IPS-15b (cell line): ENCODE data around the gene OR13C2.
"Not testable (repeated sequence)": the region's sequence is repeated elsewhere in the genome, so short reads cannot be mapped to it uniquely, and the experiment has no call there.

ENCODE experiments used
- H3K27me3 ChIP-seq: one replicate; pipeline ENCODE4 v1.6.1; 2013; ENCODE audit warnings: low read length; ENCODE audit not compliant: control insufficient read depth, insufficient read depth
- H3K36me3 ChIP-seq: one replicate; pipeline ENCODE4 v1.6.1; 2013; ENCODE audit warnings: low read length; ENCODE audit not compliant: control insufficient read depth, insufficient read depth
- H3K4me1 ChIP-seq: one replicate; pipeline ENCODE4 v1.6.1; 2013; ENCODE audit warnings: mild to moderate bottlenecking, low read length; ENCODE audit not compliant: control insufficient read depth, insufficient read depth
- H3K4me3 ChIP-seq: one replicate; pipeline ENCODE4 v1.5.1; 2013; ENCODE audit warnings: low read depth, low read length
- H3K9ac ChIP-seq: one replicate; pipeline ENCODE4 v1.6.1; 2013; ENCODE audit warnings: low read depth, mild to moderate bottlenecking, low read length
- H3K9me3 ChIP-seq: one replicate; pipeline ENCODE4 v1.6.1; 2013; ENCODE audit warnings: mild to moderate bottlenecking, low read length; ENCODE audit not compliant: control insufficient read depth, insufficient read depth

Gene OR13C2

GRCh38 chr9:104605527-104605926 lies at the start of gene OR13C2:
Gene OR13C2 (minus strand): TSS chr9:104605627. CDS start chr9:104605627, 0 bp downstream.
- not testable (repeated sequence) for H3K9me3 ChIP-seq, H3K4me3 ChIP-seq, H3K4me1 ChIP-seq, H3K27me3 ChIP-seq, H3K9ac ChIP-seq, H3K36me3 ChIP-seq

GRCh38 chr9:104635456-104635855 lies 30.0 kb upstream of the OR13C2 start:
- Histone ChIP-seq H3K4me1 (no peaks in the 10 kb centered on the region), H3K27me3 (no peaks in the 10 kb centered on the region), H3K9me3 (no peaks in the 10 kb centered on the region), H3K36me3 (no peaks in the 10 kb centered on the region), H3K9ac (no peak overlapping the region), H3K4me3 (no peak overlapping the region)

- Histone ChIP-seq H3K4me3 (no peak overlapping the region), H3K4me1 (no peaks in the 10 kb centered on the region), H3K9ac (no peak overlapping the region), H3K9me3 (no peaks in the 10 kb centered on the region), H3K27me3 (no peaks in the 10 kb centered on the region), H3K36me3 (no peaks in the 10 kb centered on the region)
Observed at GRCh38 chr9:104633976-104634520, 28.6 kb upstream of the OR13C2 start.

GRCh38 chr9:104625964-104626363 lies 20.5 kb upstream of the OR13C2 start:
- not testable (repeated sequence) for H3K9ac ChIP-seq, H3K4me3 ChIP-seq, H3K4me1 ChIP-seq, H3K36me3 ChIP-seq, H3K27me3 ChIP-seq, H3K9me3 ChIP-seq

- H3K27me3 ChIP-seq = no peaks in the 10 kb centered on the region
- no peak within 1 kb of the TSS for H3K4me3 ChIP-seq
- no peaks in the 10 kb centered on the region for H3K36me3 ChIP-seq
- no peak within 1 kb of the TSS for H3K9ac ChIP-seq
- no peaks in the 10 kb centered on the region for H3K4me1 ChIP-seq
- H3K9me3 ChIP-seq = no peaks in the 10 kb centered on the region
Observed at GRCh38 chr9:104618104-104618503, 12.7 kb upstream of the OR13C2 start, which contains the start of gene OR13C9. Gene OR13C9 (minus strand): TSS chr9:104618204. CDS start chr9:104618204, 0 bp downstream.

GRCh38 chr9:104617418-104617817 lies 12.0 kb upstream of the OR13C2 start:
- Histone ChIP-seq H3K4me1 (no peaks in the 10 kb centered on the region), H3K27me3 (no peaks in the 10 kb centered on the region), H3K9me3 (no peaks in the 10 kb centered on the region)

GRCh38 chr9:104611213-104611612 lies 5.8 kb upstream of the OR13C2 start:
- Histone ChIP-seq H3K9me3 (no peaks in the 10 kb centered on the region), H3K9ac (no peak overlapping the region), H3K36me3 (no peaks in the 10 kb centered on the region), H3K4me1 (no peaks in the 10 kb centered on the region), H3K27me3 (no peaks in the 10 kb centered on the region), H3K4me3 (no peak overlapping the region)

More at GRCh38 chr9:104617418-104617817, 12.0 kb upstream of the OR13C2 start:
- H3K9ac ChIP-seq = no peak overlapping the region
- no peaks in the 10 kb centered on the region for H3K36me3 ChIP-seq
- no peak overlapping the region for H3K4me3 ChIP-seq

GRCh38 chr9:104608336-104608735 lies 2.9 kb upstream of the OR13C2 start:
- no peaks in the 10 kb centered on the region for H3K9me3 ChIP-seq
- no peak overlapping the region for H3K9ac ChIP-seq
- H3K4me3 ChIP-seq = no peak overlapping the region
- no peaks in the 10 kb centered on the region for H3K36me3 ChIP-seq
- H3K4me1 ChIP-seq = no peaks in the 10 kb centered on the region
- no peaks in the 10 kb centered on the region for H3K27me3 ChIP-seq

GRCh38 chr9:104606152-104606551 lies 725 bp upstream of the OR13C2 start:
- Histone ChIP-seq H3K9me3 (no peaks in the 10 kb centered on the region), H3K4me1 (no peaks in the 10 kb centered on the region), H3K9ac (no peak overlapping the region), H3K36me3 (no peaks in the 10 kb centered on the region), H3K27me3 (no peaks in the 10 kb centered on the region), H3K4me3 (no peak overlapping the region)

GRCh38 chr9:104604801-104605200 lies 626 bp downstream of the OR13C2 start:
- Histone ChIP-seq H3K4me3 (no peak overlapping the region), H3K9ac (no peak overlapping the region), H3K4me1 (no peaks in the 10 kb centered on the region), H3K36me3 (no peaks in the 10 kb centered on the region), H3K9me3 (no peaks in the 10 kb centered on the region), H3K27me3 (no peaks in the 10 kb centered on the region)

GRCh38 chr9:104599313-104599712 lies 6.1 kb downstream of the OR13C2 start, which contains the start of gene OR13C5:
Gene OR13C5 (minus strand): TSS chr9:104599413. CDS start chr9:104599413, 0 bp downstream.
- not testable (repeated sequence) for H3K4me3 ChIP-seq, H3K9ac ChIP-seq, H3K9me3 ChIP-seq, H3K4me1 ChIP-seq, H3K36me3 ChIP-seq, H3K27me3 ChIP-seq

- H3K27me3 ChIP-seq, H3K9ac ChIP-seq, H3K36me3 ChIP-seq, H3K4me1 ChIP-seq, H3K9me3 ChIP-seq, H3K4me3 ChIP-seq: not testable (repeated sequence)
Observed at GRCh38 chr9:104598749-104599148, 6.7 kb downstream of the OR13C2 start.
